Naive B cell (primary cell): ENCODE results near the gene EPS15. TPM values are rescaled to one million over a fixed set of nuclear protein-coding genes. Genes with fewer than 3 reads are reported as not detected.

Experiments
- ATAC-seq, 2 donors: fragments of 150-1000 bp; cut with Tn5 transposase; 2 replicates each; pipeline ENCODE4 v1.10.0; 2021; ENCODE audit warnings: low read depth in 2 of 2, mild to moderate bottlenecking in 2 of 2, moderate library complexity in 2 of 2
- DNase-seq: peaks from one replicate; pipeline ENCODE4 v3.0.0; 2022
- H3K27ac Mint-ChIP-seq, 6 donors: one replicate each; pipeline ENCODE4 v1.8.0; 2020 to 2022; ENCODE audit warnings: mild to moderate bottlenecking in 6 of 6, mixed read lengths in 6 of 6, moderate library complexity in 5 of 6, inconsistent platforms in 2 of 6
- H3K27me3 Mint-ChIP-seq, 3 donors: one replicate each; pipeline ENCODE4 v1.8.0; 2021 to 2022; ENCODE audit warnings: mixed read lengths in 3 of 3, mild to moderate bottlenecking in 1 of 3
- H3K36me3 Mint-ChIP-seq, 2 donors: one replicate each; pipeline ENCODE4 v1.8.0; 2020 to 2022; ENCODE audit warnings: mixed read lengths in 2 of 2, inconsistent platforms in 1 of 2, mild to moderate bottlenecking in 1 of 2
- H3K4me1 Mint-ChIP-seq, 3 donors: one replicate each; pipeline ENCODE4 v1.8.0; 2020 to 2022; ENCODE audit warnings: mixed read lengths in 3 of 3, inconsistent platforms in 1 of 3, mild to moderate bottlenecking in 1 of 3, moderate library complexity in 1 of 3
- H3K4me3 Mint-ChIP-seq, 8 donors: one replicate each; pipeline ENCODE4 v1.8.0; 2020 to 2022; ENCODE audit warnings: mild to moderate bottlenecking in 8 of 8, mixed read lengths in 8 of 8, moderate library complexity in 8 of 8, inconsistent platforms in 2 of 8
- H3K9me3 Mint-ChIP-seq, 7 donors: one replicate each; pipeline ENCODE4 v1.8.0; 2020 to 2022; ENCODE audit warnings: mixed read lengths in 7 of 7, mild to moderate bottlenecking in 5 of 7, inconsistent platforms in 2 of 7, moderate library complexity in 1 of 7
- polyA plus RNA-seq, 6 donors: library from polyadenylated mRNA; unstranded; fragments of 300-500 nt; fragmentation: Illumina TruSeq; gene quantifications; one replicate each; pipeline ENCODE4 v1.2.3, GENCODE V29; 2021; ENCODE audit warnings: low read depth in 6 of 6

Gene EPS15
- polyA plus RNA-seq, 6 donors from 2014 or later: 40.6 to 76.5 (median 67.9) TPM

GRCh38 chr1:51310871-51311613 is 208.0 kb downstream of the EPS15 start:
- ATAC-seq (peak; percentile 52 to 72), DNase-seq (no peak)
- Mint-ChIP-seq H3K36me3 (no peaks in the 10 kb centered on the region), H3K9me3 (no peaks in the 10 kb centered on the region), H3K4me1 (peaks cover 10 to 13% (median 12%) of the 10 kb centered on the region in 3 donors), H3K27me3 (no peaks in the 10 kb centered on the region), H3K27ac (peak overlapping the region in 3 of 6 donors; percentile 11 to 84 (median 54)), H3K4me3 (no peak overlapping the region)

- DNase-seq: no peak
- ATAC-seq: no peak
- Mint-ChIP-seq H3K4me1 (peaks cover 10 to 13% (median 12%) of the 10 kb centered on the region in 3 donors), H3K27me3 (no peaks in the 10 kb centered on the region), H3K9me3 (no peaks in the 10 kb centered on the region), H3K36me3 (no peaks in the 10 kb centered on the region), H3K27ac (no peak overlapping the region), H3K4me3 (no peak overlapping the region)
Observed at GRCh38 chr1:51309291-51309690, 209.8 kb downstream of the EPS15 start.

GRCh38 chr1:51308636-51309035 is 210.4 kb downstream of the EPS15 start:
- H3K4me3 Mint-ChIP-seq: no peak overlapping the region
- no peak for DNase-seq
- H3K36me3 Mint-ChIP-seq: no peaks in the 10 kb centered on the region
- no peaks in the 10 kb centered on the region for H3K27me3 Mint-ChIP-seq
- no peak for ATAC-seq
- peaks cover 13% of the 10 kb centered on the region in 3 donors for H3K4me1 Mint-ChIP-seq
- H3K9me3 Mint-ChIP-seq: no peaks in the 10 kb centered on the region
- no peak overlapping the region for H3K27ac Mint-ChIP-seq

GRCh38 chr1:51306950-51307349 is 212.1 kb downstream of the EPS15 start:
- ATAC-seq (no peak), DNase-seq (no peak)
- Mint-ChIP-seq H3K36me3 (no peaks in the 10 kb centered on the region), H3K4me1 (peaks cover 13 to 15% (median 14%) of the 10 kb centered on the region in 3 donors), H3K4me3 (no peak overlapping the region), H3K27ac (no peak overlapping the region), H3K27me3 (no peaks in the 10 kb centered on the region), H3K9me3 (no peaks in the 10 kb centered on the region)

GRCh38 chr1:51305371-51305823 is 213.7 kb downstream of the EPS15 start:
- H3K36me3 Mint-ChIP-seq: no peaks in the 10 kb centered on the region
- H3K27me3 Mint-ChIP-seq: no peaks in the 10 kb centered on the region
- ATAC-seq (no peak), DNase-seq (no peak)
- no peak overlapping the region for H3K27ac Mint-ChIP-seq
- no peak overlapping the region for H3K4me3 Mint-ChIP-seq
- peaks cover 0 to 5% (median 3%) of the 10 kb centered on the region in 3 donors for H3K4me1 Mint-ChIP-seq
- no peaks in the 10 kb centered on the region for H3K9me3 Mint-ChIP-seq

- no peaks in the 10 kb centered on the region for H3K27me3 Mint-ChIP-seq
- H3K36me3 Mint-ChIP-seq: no peaks in the 10 kb centered on the region
- ATAC-seq (no peak), DNase-seq (no peak)
- no peaks in the 10 kb centered on the region for H3K9me3 Mint-ChIP-seq
- H3K27ac Mint-ChIP-seq: peak overlapping the region in 1 of 6 donors; percentile 62
- H3K4me1 Mint-ChIP-seq: peaks cover 0 to 5% (median 3%) of the 10 kb centered on the region in 3 donors
- H3K4me3 Mint-ChIP-seq: no peak overlapping the region
Observed at GRCh38 chr1:51304360-51304759, 214.7 kb downstream of the EPS15 start.

Other genes starting within 250 kb of the EPS15 start
- gene TTC39A, start 188.7 kb downstream of the EPS15 start, polyA plus RNA-seq: not detected
- gene OSBPL9, start 97.8 kb upstream of the EPS15 start, polyA plus RNA-seq: 10 to 100 TPM; 46.7 to 77.8 (median 52.9) TPM